ENCODE results near the gene PCNX4.

GRCh38 chr14:60102389-60102788 lies 10.7 kb downstream of the PCNX4 start:
- TF ChIP-seq, protein P1, sequence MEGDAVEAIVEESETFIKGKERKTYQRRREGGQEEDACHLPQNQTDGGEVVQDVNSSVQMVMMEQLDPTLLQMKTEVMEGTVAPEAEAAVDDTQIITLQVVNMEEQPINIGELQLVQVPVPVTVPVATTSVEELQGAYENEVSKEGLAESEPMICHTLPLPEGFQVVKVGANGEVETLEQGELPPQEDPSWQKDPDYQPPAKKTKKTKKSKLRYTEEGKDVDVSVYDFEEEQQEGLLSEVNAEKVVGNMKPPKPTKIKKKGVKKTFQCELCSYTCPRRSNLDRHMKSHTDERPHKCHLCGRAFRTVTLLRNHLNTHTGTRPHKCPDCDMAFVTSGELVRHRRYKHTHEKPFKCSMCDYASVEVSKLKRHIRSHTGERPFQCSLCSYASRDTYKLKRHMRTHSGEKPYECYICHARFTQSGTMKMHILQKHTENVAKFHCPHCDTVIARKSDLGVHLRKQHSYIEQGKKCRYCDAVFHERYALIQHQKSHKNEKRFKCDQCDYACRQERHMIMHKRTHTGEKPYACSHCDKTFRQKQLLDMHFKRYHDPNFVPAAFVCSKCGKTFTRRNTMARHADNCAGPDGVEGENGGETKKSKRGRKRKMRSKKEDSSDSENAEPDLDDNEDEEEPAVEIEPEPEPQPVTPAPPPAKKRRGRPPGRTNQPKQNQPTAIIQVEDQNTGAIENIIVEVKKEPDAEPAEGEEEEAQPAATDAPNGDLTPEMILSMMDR (IDR thresholded peaks at IDR 0.05; ENCODE audit: borderline replicate concordance, extremely low read depth, low read length, poor library complexity, severe bottlenecking) = no peak
- no peak for TF ChIP-seq EZH2 (IDR thresholded peaks at IDR 0.05; ENCODE audit: borderline replicate concordance, low read depth, low read length, severe bottlenecking)
